WI38 (cell line): ENCODE results near the gene TASP1.
"Not testable (repeated sequence)": the region's sequence is repeated elsewhere in the genome, so short reads cannot be mapped to it uniquely, and the experiment has no call there.

Experiments
- H3K4me3 ChIP-seq: 2 replicates; pipeline ENCODE4 v1.5.1; 2011; ENCODE audit warnings: low read depth, mild to moderate bottlenecking, control low read depth, low read length
- CTCF ChIP-seq: IDR thresholded peaks from 2 replicates; pipeline ENCODE4 v1.5.1; 2012; ENCODE audit warnings: low read depth, mild to moderate bottlenecking, control low read depth, low read length

Gene TASP1

GRCh38 chr20:13494019-13494418 lies 144.7 kb downstream of the TASP1 start:
- no peak overlapping the region for H3K4me3 ChIP-seq
- TF ChIP-seq CTCF = no peak

GRCh38 chr20:13493143-13493542 lies 145.6 kb downstream of the TASP1 start:
- no peak for TF ChIP-seq CTCF
- H3K4me3 ChIP-seq = no peak overlapping the region

- TF ChIP-seq CTCF = 0 out of 2 replicates have a peak, but pooled peaks have one; percentile 7
- H3K4me3 ChIP-seq = no peak overlapping the region
Measured at GRCh38 chr20:13492001-13492481, 146.7 kb downstream of the TASP1 start.

GRCh38 chr20:13487202-13487601 lies 151.5 kb downstream of the TASP1 start:
- TF ChIP-seq CTCF = no peak
- H3K4me3 ChIP-seq = no peak overlapping the region

- H3K4me3 ChIP-seq = no peak overlapping the region
- TF ChIP-seq CTCF = no peak
Measured at GRCh38 chr20:13486694-13487093, 152.0 kb downstream of the TASP1 start.

- no peak for TF ChIP-seq CTCF
Measured at GRCh38 chr20:13485576-13485975, 153.2 kb downstream of the TASP1 start.

GRCh38 chr20:13485019-13485418 lies 153.7 kb downstream of the TASP1 start:
- not testable (repeated sequence) for H3K4me3 ChIP-seq

More at GRCh38 chr20:13485576-13485975, 153.2 kb downstream of the TASP1 start:
- no peak overlapping the region for H3K4me3 ChIP-seq

- H3K4me3 ChIP-seq = not testable (repeated sequence)
Measured at GRCh38 chr20:13483472-13483871, 155.3 kb downstream of the TASP1 start.
